Spleen (tissue), 11 donors: Measurements from ENCODE around the gene MUC4. TPM values are rescaled to one million over a fixed set of nuclear protein-coding genes. Genes with fewer than 3 reads are reported as not detected.

Source experiments
- DNase-seq: peaks from one replicate; pipeline ENCODE4 v3.0.0-alpha.2; 2020
- H3K27ac ChIP-seq, 8 donors: fragments of 200-600 bp; sonication (generic) in 7 of 8; 1 replicate in 4 of 8; 2 replicates in 4 of 8; pipeline versions ENCODE4 v1.5.0 to v1.8.0; 2016 to 2021; ENCODE audit warnings: inconsistent platforms in 4 of 8, mild to moderate bottlenecking in 4 of 8, moderate library complexity in 1 of 8
- H3K27me3 ChIP-seq, 7 donors: fragments of 200-600 bp; sonication (generic) in 6 of 7; replicated peaks in 1 of 7; 1 replicate in 4 of 7; 2 replicates in 3 of 7; pipeline versions ENCODE4 v1.5.0 to v1.8.0; 2016 to 2021; ENCODE audit warnings: inconsistent platforms in 3 of 7, mild to moderate bottlenecking in 1 of 7
- H3K36me3 ChIP-seq, 6 donors: fragments of 200-600 bp; sonication (generic) in 5 of 6; 1 replicate in 4 of 6; 2 replicates in 2 of 6; pipeline versions ENCODE4 v1.5.0 to v1.8.0; 2016 to 2021; ENCODE audit warnings: inconsistent platforms in 2 of 6
- H3K4me1 ChIP-seq, 6 donors: fragments of 200-600 bp; sonication (generic) in 5 of 6; 1 replicate in 3 of 6; 2 replicates in 3 of 6; pipeline versions ENCODE4 v1.5.0 to v1.8.0; 2016 to 2021; ENCODE audit warnings: inconsistent platforms in 3 of 6
- H3K4me3 ChIP-seq, 8 donors: fragments of 200-600 bp; sonication (generic) in 7 of 8; 1 replicate in 4 of 8; 2 replicates in 4 of 8; pipeline versions ENCODE4 v1.5.0 to v1.8.0; 2016 to 2021; ENCODE audit warnings: inconsistent platforms in 4 of 8, mild to moderate bottlenecking in 4 of 8, moderate library complexity in 2 of 8
- H3K9me3 ChIP-seq, 8 donors: fragments of 200-600 bp; sonication (generic) in 7 of 8; 1 replicate in 4 of 8; 2 replicates in 4 of 8; pipeline versions ENCODE4 v1.5.0 to v1.8.0; 2016 to 2021; ENCODE audit warnings: inconsistent platforms in 4 of 8
- CTCF ChIP-seq, 11 experiments: fragments of 200-600 bp in 7 of 11; fragments of 450-650 bp in 4 of 11; sonication (generic) in 4 of 11; IDR thresholded peaks in 8 of 11; conservative IDR thresholded peaks in 3 of 11; 1 replicate in 7 of 11; 2 replicates in 4 of 11; pipeline versions ENCODE4 v1.4.0 to v1.8.0; 2016 to 2021; ENCODE audit warnings: antibody characterized with exemption in 11 of 11, inconsistent platforms in 4 of 11, mild to moderate bottlenecking in 1 of 11
- POLR2A ChIP-seq, 3 donors: fragments of 450-650 bp; IDR thresholded peaks; one replicate each; pipeline ENCODE4 v1.5.1; 2017; ENCODE audit warnings: antibody characterized with exemption in 3 of 3, mild to moderate bottlenecking in 1 of 3
- POLR2AphosphoS5 ChIP-seq, 3 donors: sonication (generic); formaldehyde crosslinking; IDR thresholded peaks; one replicate each; pipeline ENCODE4 v1.5.1; 2017; ENCODE audit warnings: antibody characterized with exemption in 3 of 3
- WGBS, 5 donors: extraction: QIAGEN DNeasy Blood & Tissue Kit in 3 of 5; methylation state at CpG; one replicate each; pipeline versions ENCODE4 v1.1.5 to v1.1.7; 2013 to 2018; 5-methylcytosine and 5-hydroxymethylcytosine counted together
- intact Hi-C: fragments of 100-400 bp; cut with DNase I; formaldehyde crosslinking; loops from one replicate; pipeline ENCODE4 v1.15.0; 2023; ENCODE audit warnings: low total_unique reads
- polyA plus RNA-seq, 3 donors: library from polyadenylated mRNA; stranded (reverse); fragments of 200-250 nt; gene quantifications; one replicate each; pipeline ENCODE4 v1.2.1, GENCODE V29; 2013
- total RNA-seq, 7 donors: library from RNA; depleted of rRNA in 3 of 7; stranded (reverse); fragments of >200 nt in 3 of 7; fragmentation: NEBNext Ultra II Directional in 4 of 7; extraction: Animal tissue kit (Norgen Biotek cat#: 25700) in 4 of 7; gene quantifications; one replicate each; pipeline versions ENCODE4 v1.1.0 to v1.2.1, GENCODE V29; 2016 to 2021
- donor health status: healthy with polysubstance abuse.
- donor health status: DM: no; HTN: no; CAD: no; lungs with moderate emphysema.
- donor health status: DM: no; HTN: no; CAD: no.
- donor health status: Bipolar disorder and iron deficiency.
- donor health status: healthy.
- donor health status: DM: no; HTN: no; CAD: no.
- donor health status: DM: yes; HTN: yes; CAD: no.

The MUC4 gene
- total and polyA plus RNA-seq, 10 donors = 0.02 to 0.03 TPM; not detected in 8

GRCh38 chr3:195755791-195756676 is 55.7 kb downstream of the MUC4 start:
- H3K9me3 ChIP-seq = no peaks in the 10 kb centered on the region
- 68 to 79% (median 75%) methylated on average over 16 of the region's 16 CpGs for WGBS, 5 donors
- H3K4me3 ChIP-seq = no peak overlapping the region
- peaks cover 0 to 25% (median 10%) of the 10 kb centered on the region in 6 donors for H3K4me1 ChIP-seq
- H3K27me3 ChIP-seq = peaks cover 0 to 65% (median 0%) of the 10 kb centered on the region in 7 donors
- no peak overlapping the region for H3K27ac ChIP-seq
- H3K36me3 ChIP-seq = no peaks in the 10 kb centered on the region
- TF ChIP-seq POLR2A (IDR thresholded peaks at IDR 0.05) = no peak
- TF ChIP-seq POLR2AphosphoS5 (IDR thresholded peaks at IDR 0.05) = no peak
- no peak for TF ChIP-seq CTCF (IDR thresholded peaks at IDR 0.05 in 8 of 11, conservative IDR thresholded peaks at IDR 0.05 in 3 of 11)
- intact Hi-C loops = no loop called here
- DNase-seq = peak; percentile 78

GRCh38 chr3:195755391-195755790 is 56.3 kb downstream of the MUC4 start:
- peak; percentile 15 for DNase-seq
- Histone ChIP-seq H3K9me3 (no peaks in the 10 kb centered on the region), H3K36me3 (no peaks in the 10 kb centered on the region), H3K27me3 (peaks cover 0 to 59% (median 0%) of the 10 kb centered on the region in 7 donors), H3K4me3 (no peak overlapping the region), H3K27ac (no peak overlapping the region), H3K4me1 (peaks cover 0 to 21% (median 10%) of the 10 kb centered on the region in 6 donors)
- TF ChIP-seq CTCF (IDR thresholded peaks at IDR 0.05 in 8 of 11, conservative IDR thresholded peaks at IDR 0.05 in 3 of 11) = no peak
- TF ChIP-seq POLR2A (IDR thresholded peaks at IDR 0.05) = no peak
- TF ChIP-seq POLR2AphosphoS5 (IDR thresholded peaks at IDR 0.05) = no peak
- WGBS, 5 donors = 96 to 100% (median 97%) methylated on average over 7 of the region's 7 CpGs
- intact Hi-C loops = no loop called here

DNA sequence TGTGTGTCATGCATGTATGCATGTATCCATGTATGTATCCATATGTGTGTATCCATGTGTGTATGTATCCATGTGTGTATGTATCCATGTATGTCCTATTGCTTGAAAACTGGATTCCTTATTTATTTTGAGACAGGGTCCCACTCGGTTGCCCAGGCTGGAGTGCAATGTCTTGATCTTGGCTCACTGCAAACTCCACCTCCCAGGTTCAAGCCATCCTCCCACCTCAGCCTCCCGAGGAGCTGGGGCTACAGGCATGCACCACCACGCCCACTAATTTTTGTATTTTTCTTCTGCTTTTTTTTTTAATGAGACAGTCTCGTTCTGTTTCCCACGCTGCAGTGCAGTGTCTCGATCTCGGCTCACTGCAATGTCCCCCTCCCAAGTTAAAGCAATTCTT is 56.8 kb downstream of the MUC4 start:
- no peak overlapping the region for H3K4me3 ChIP-seq
- peak; percentile 12 for DNase-seq
- no peak overlapping the region for H3K27ac ChIP-seq
- intact Hi-C loops = no loop called here
- TF ChIP-seq CTCF (IDR thresholded peaks at IDR 0.05 in 8 of 11, conservative IDR thresholded peaks at IDR 0.05 in 3 of 11) = no peak
- TF ChIP-seq POLR2A (IDR thresholded peaks at IDR 0.05) = no peak
- no peak for TF ChIP-seq POLR2AphosphoS5 (IDR thresholded peaks at IDR 0.05)
- no peaks in the 10 kb centered on the region for H3K9me3 ChIP-seq
- peaks cover 0 to 54% (median 0%) of the 10 kb centered on the region in 7 donors for H3K27me3 ChIP-seq
- peaks cover 0 to 21% (median 10%) of the 10 kb centered on the region in 6 donors for H3K4me1 ChIP-seq
- no peaks in the 10 kb centered on the region for H3K36me3 ChIP-seq
- WGBS, 5 donors = 86 to 93% (median 90%) methylated on average over 7 of the region's 7 CpGs

GRCh38 chr3:195754141-195754540 is 57.6 kb downstream of the MUC4 start:
- no peak overlapping the region for H3K4me3 ChIP-seq
- H3K27ac ChIP-seq = no peak overlapping the region
- H3K36me3 ChIP-seq = no peaks in the 10 kb centered on the region
- TF ChIP-seq POLR2AphosphoS5 (IDR thresholded peaks at IDR 0.05) (no peak), CTCF (IDR thresholded peaks at IDR 0.05 in 8 of 11, conservative IDR thresholded peaks at IDR 0.05 in 3 of 11) (no peak), POLR2A (IDR thresholded peaks at IDR 0.05) (no peak)
- peaks cover 0 to 49% (median 0%) of the 10 kb centered on the region in 7 donors for H3K27me3 ChIP-seq
- peak; percentile 65 for DNase-seq
- WGBS, 5 donors = 94 to 98% (median 95%) methylated on average over 16 to 19 of the region's 19 CpGs
- intact Hi-C loops = no loop called here
- H3K4me1 ChIP-seq = peaks cover 0 to 21% (median 10%) of the 10 kb centered on the region in 6 donors
- no peaks in the 10 kb centered on the region for H3K9me3 ChIP-seq
